Activated CD8-positive, alpha-beta memory T cell treated with anti-CD3 and anti-CD28 coated beads, Interleukin-2, amount 50 U/mL, for 24 hours (primary cell): ENCODE results near the gene ISOC2.
"Not testable (repeated sequence)": the region's sequence is repeated elsewhere in the genome, so short reads cannot be mapped to it uniquely, and the experiment has no call there.

Experiments
- DNase-seq: peaks from one replicate; pipeline ENCODE4 v3.0.0-alpha.2; 2020; ENCODE audit errors: extremely low read depth

ISOC2 gene

DNA sequence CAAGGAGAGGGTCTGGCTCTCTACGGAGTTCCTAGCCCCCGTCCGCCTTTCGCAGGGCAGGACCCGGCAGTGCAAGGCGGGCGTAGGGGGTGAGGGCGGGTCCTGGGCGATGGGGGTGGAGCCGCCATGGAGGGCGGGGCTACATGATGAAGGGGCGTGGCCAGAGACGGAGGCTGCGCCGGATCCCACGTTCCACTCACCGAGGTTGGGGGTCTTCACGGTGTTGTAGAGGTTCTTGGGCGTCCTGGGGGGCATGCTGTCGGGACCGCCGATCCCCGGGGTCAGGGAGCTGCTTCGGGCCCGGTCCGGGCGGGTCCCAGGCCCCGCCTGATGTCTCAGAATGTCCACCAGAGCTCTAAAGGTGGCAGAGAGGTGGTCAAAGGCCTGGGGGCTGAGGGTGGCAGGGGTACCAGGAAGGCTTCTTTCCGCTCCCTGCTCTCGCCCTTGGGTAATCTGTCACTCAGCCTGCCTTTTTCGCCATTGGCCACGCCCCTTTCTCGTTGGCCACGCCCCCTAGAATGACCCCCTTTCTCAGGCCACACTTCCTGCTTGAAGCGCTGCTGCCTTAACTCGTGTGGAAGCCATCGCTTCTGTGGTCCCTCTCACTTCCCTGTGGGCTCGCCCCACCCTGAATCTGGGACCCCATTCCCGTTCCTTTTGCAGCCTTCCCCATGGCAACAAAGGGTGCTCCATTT lies 20.9 kb downstream of the ISOC2 start:
- no peak for DNase-seq

DNA sequence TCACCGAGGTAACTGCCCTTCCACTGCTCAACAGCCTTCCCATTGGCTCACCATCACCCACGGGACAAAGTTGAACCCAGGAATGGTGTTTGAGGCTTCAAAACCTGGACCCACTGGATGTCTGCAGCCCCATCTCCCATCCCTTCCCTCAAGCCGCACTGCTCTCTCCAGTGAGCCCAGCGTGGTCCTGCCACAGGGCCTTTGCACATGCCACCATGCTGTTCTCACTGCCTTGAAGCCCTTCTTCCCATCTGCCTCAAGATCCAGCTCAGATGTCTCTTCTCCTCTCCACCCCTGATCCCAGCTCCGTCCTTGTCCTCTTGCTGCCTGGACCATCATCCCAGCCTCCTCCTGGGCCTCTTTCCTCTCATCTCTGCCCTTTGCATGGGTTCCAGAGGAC lies 22.4 kb downstream of the ISOC2 start:
- DNase-seq, result no peak

DNA sequence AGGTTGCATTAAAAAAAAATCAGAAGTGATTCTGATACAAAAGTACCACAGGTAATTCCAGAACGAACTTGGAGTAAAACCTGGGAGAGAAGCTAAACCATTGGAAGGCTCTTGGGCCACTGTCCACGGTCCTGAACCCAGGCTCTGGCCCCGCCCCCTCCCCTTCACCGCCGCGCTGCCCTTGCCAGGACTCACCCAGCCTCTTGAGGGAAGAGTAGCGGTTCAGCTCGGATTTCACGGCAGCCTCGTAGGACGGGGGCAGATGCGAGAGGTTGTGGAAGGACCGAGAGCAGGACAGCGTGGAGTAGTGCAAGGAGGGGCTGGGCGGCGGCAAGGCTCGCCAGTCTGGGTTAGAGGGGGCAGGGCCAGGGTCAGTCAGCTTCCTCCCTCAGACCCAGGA lies 24.0 kb downstream of the ISOC2 start:
- DNase-seq, result no peak

DNA sequence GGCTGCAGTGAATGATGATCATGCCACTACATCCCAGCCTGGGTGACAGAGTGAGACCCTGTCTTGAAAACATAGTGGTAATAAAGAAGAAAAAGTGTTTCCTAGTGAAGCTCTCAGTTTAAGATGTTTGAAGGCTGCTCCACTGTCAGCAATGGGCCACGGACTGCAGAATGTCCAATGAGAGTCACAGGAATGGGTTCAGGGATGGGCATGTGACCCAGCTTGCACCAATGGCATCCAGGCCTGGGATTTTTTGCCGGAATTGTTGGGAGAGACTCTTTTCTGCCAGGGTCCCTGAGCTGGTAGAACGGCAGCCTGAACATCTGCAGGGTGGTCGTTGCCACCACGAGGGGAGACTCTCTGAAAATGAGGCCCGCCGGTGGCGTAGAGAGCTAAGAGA lies 24.6 kb downstream of the ISOC2 start:
- no peak for DNase-seq

DNA sequence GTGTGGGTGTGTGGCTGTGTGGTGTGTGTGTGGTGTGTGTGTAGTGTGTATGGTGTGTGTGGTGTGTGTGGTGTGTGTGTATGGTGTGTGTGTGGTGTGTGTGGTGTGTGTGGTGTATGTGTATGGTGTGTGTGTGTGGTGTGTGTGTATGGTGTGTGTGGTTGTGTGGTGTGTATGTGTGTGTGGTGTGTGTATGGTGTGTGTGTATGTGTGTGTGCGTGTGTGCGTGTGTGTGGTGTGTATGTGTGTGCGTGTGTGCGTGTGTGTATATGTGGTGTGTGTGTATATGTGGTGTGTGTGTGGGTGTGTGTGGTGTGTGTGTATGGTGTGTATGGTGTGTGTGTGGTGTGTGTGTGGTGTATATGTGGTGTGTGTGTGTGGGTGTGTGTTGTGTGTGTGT lies 26.4 kb downstream of the ISOC2 start:
- no peak for DNase-seq

DNA sequence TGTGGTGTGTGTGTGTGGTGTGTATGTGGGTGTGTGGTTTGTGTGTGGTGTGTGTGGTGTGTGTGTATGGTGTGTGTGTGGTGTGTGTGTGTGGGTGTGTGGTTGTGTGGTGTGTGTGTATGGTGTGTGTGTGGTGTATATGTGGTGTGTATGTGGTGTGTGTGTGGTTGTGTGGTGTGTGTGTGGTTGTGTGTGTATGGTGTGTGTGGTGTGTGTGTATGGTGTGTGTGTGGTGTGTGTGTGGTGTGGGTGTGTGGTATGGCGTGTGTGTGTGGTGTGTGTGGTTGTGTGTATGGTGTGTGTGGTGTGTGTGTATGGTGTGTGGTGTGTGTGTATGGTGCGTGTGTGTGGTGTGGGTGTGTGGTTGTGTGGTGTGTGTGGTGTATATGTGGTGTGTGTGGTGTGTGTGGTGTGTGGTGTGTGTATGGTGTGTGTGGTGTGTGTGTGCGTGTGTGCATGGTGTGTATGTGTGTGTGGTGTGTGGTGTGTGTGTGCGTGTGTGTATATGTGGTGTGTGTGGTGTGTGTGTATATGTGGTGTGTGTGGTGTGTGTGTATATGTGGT lies 27.0 kb downstream of the ISOC2 start:
- no peak for DNase-seq

DNA sequence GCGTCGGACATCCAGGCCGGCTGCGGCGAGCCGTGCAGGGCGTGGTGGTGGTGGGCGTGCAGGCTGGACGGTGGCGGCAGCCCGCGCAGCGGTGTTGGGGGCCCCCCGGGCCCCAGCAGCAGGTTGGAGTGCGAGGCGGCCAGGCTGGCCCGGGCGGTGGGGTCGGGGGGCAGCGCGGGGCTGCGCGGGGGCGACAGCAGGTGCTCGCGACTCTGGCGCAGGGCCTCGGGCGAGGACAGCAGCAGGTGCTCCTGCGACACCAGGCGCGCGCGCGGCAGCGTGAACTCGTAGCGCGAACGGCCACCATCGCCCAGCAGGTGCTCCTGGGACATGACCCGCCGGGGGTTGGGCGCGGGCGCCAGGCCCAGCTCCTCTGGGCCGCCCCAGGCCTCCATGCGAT lies 28.1 kb downstream of the ISOC2 start:
- no peak for DNase-seq

DNA sequence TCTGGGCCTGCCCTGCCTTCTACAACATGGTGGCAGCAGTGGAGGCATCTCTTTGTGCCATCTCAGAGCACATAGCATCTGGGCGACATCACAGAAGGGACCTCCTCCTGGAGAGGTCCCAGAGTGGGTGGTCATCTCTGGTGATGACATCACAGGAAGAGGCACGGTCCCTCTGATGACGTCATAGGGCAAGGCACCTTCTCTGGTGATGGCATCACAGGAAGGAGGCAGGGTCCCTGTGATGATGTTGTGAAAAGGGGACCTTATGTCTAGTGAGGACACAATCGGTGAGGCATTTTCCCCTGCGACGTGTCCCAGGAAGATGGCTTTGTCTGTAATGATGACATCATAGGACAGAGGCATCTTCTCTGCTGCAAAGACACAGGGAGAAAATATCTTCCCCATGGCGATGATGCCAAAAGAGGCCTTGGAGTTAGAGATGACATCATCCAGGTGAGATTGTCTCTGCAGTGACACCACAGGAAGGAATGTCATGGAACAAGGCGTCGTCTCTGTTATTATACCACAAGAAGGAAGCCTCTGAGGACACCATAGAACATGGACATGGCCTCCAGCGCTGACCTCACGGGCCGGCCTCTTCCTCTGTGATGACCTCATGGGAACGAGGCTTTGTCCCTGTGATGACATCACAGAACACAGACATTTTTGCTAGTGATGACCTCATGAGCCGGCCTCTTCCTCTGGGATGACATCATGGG lies 29.0 kb downstream of the ISOC2 start:
- DNase-seq, result no peak

DNA sequence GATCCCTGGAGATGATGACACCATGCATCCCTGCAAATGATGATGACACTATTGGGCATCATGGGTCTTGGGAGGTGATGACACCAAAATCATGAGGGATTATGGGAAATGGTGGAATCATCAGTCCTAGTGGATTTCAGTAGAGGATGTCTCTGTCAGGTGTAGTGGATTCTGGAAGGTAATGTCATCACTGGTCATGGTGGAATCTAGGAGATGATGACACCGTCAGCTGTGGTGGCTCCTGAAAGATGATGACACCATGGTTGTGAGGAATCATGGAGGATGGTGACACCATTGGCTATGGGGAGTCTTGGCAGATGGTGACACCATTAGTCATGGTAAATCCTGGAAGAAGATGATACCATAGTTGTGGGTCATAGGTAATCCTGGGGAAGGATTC lies 30.3 kb downstream of the ISOC2 start:
- DNase-seq, result no peak

DNA sequence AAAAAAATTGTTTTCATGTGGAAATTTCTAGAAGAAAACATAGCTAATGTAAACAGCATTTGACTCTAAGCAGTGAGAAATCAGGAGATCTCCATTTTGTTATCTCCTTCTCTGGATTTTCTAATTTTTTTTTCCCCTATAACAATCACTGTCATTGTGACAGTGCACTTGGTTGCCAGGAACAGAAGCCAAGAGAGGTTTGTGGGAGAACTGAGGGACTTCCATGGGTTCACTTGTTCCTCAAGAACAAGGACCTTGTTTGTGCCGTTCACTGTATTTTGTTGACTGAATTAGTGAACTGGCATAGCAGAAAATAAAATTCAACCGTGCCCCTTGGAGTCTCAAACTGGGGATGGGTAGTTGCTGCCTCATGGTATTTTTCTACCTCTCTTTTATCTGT lies 35.4 kb downstream of the ISOC2 start:
- no peak for DNase-seq

DNA sequence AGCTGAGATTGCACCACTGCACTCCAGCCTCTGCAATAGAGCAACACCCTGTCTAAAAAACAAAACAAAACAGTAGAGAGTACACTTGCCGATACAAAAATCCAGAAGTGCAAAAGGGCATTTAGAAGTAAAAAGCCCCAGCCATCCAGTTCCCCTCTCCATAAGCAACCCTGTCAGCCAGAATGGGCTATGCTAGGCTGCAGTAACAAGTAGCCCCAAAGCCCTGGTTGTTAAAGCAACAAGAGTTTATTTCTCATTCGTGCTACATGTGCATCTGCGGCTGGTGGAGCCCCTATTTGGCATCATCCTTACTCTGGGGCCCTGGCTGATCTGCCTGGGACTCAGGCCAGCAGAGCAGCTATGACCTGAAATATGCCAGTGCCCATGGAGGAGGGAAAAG lies 36.9 kb downstream of the ISOC2 start:
- no peak for DNase-seq

DNA sequence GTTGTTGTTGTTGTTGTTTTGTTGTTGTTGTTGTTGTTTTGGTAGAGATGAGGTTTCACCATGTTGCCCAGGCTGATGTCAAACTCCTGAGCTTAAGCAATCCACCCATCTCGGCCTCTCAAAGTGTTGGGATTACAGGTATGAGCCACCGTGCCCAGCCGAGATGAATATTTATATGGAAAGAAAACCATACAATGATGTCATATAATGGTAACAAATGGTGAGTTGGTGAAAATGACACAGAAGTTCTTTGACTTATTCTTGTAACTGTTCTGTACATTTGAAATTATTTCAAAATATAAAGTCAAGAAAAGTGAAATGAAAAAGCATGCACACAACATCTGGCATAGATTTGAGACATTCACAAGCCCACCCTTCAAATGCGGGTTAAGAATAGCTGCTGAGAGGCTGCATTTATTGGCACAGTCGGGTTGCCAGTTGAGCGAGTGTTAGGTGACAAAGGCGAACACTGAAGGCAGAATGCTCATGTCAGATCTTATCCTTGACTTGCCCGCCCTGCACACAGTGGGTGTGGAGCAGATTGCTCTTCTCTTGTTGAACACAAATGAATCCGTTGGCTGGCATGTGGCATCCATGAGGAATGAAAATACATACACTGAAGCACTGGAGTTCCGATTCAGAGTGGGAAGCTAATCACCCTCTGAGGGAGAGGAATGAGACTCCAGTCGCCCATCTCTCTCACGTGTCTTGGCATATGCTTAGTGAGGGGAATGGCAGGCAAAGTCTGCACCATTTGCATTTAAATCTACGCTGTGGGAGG lies 38.0 kb downstream of the ISOC2 start:
- no peak for DNase-seq

DNA sequence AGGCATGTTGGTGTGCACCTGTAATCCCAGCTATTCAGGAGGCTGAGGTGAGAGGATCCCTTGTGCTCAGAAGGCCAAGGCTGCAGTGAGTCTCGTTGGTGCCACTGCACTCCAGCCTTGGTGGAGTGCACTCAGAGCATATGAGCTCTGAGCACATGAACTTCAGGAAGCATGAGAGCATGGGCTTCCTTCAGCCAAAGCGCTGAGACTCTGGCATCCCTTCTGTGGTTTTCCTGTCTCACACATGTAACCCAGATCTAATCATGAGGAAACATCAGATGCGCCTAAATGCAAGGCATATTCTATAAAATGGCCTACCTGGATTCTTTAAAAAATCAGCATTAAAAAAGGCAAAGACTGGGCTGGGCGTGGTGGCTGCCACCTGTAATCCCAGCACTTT lies 40.2 kb downstream of the ISOC2 start:
- DNase-seq, result not testable (repeated sequence)

DNA sequence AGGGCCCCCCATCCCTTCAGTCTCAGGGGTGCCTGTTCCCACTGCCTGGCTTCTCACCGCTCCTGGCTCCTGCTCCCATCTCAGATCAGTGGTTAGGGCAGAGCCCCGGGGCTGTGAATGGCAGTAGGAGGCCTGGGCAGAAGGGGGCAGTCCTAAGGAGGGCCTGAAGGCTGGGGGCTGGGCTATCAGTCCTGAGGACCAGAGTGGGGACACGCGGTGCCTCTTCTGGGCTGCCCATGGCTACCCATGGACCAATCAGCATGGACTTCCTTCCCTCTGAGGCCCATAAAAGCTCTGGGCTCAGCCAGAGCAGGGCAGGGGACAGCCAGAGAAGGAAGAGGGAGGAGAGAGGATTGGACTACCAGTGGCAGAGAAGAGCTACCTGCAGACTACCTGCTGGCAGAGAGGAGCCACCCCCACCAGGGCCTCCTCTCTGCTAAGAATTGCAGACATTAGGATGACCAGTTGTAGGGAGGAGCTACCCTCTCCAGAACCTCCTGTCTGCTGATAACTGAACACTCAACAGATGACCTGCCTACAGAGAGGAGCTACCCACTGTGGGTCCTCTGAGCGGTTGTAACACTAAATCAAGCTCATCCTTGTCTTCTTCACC lies 41.7 kb downstream of the ISOC2 start:
- no peak for DNase-seq

DNA sequence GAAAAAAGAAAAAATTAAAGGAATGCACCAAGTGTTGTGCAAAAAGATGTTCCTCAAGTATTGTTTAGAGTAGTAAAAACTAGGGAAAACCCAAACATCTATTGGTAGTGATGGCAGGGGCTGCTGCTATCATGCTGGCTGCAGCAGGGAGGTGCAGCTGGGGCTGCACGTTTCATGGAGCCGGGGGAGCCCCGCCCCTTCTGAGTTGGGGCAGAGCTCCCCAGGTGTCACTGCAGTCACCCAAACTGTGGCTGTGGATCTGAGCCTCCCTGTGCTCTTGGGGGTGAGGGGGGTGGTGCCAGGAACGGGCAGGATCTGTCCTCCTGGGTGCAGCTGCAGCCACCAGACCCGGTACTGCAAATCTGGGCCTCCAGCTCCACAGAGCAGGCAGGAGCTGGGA lies 42.3 kb downstream of the ISOC2 start:
- no peak for DNase-seq

DNA sequence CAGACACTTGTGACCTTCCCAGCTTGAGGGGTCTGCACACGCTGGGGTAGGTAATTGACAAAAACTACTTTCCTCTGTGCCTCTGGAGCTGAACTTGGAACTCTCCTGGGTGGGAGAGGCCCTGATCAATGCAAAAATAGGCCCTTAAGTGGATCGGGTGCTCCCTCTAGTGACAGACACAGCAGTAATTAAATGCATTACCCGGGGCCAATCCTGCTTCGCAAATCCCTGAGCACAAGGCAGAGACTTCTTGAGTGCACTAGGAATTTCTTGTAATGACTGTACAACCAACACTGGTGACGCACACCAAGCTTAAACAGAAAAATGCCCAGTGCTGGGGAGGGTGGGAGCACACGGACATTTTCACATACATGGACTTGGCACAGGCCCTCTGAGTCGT lies 43.3 kb downstream of the ISOC2 start:
- no peak for DNase-seq

DNA sequence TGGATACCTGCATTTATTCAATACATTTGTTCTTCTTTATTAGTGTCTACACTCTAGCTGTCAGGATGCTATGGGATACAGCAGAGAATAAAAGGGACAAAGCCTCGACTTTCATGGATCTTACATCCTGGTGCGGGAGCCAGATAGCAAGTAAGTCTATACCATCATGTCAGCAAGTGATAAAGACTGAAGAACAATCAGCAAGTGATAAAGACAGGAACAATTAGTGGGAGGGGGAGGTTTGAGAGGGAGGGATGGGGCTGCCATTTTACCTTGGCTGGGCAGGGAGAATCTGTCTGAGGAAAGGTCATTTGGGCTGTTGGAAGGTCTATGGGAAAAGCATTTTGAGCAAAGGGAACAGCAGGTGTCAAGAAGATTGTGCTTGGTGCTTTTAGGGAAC lies 51.3 kb downstream of the ISOC2 start:
- no peak for DNase-seq

DNA sequence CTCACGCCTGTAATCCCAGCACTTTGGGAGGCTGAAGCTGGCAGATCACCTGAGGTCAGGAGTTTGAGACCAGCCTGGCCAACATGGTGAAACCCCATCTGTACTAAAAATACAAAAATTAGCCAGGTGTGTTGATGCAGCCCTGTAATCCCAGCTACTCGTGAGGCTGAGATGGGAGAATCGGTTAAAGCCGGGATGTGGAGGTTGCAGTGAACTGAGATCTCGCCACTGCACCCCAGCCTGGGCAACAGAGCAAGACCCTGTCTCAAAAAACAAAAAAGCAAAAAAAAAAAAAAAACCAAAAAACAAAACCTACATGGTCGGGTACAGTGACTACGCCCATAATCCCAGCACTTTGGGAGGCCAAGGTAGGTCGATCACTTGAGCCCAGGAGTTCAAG lies 52.3 kb downstream of the ISOC2 start:
- DNase-seq, result not testable (repeated sequence)

DNA sequence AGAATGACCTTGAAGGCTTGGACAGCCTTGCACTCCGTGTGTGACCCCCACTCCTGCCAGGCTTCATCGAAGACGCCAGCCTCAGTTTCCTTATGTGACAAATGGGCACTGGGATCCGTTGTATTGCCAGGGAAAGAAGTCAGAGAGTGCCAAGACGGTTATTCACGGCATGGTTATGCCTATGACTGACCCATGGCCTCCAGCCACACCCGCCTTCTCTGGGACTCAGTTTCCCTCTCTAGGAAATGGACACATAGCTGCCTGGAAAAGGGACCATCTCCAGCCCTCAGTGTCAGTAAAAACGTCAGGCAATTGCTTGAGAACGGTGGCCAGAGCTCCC lies 52.9 kb downstream of the ISOC2 start:
- no peak for DNase-seq

DNA sequence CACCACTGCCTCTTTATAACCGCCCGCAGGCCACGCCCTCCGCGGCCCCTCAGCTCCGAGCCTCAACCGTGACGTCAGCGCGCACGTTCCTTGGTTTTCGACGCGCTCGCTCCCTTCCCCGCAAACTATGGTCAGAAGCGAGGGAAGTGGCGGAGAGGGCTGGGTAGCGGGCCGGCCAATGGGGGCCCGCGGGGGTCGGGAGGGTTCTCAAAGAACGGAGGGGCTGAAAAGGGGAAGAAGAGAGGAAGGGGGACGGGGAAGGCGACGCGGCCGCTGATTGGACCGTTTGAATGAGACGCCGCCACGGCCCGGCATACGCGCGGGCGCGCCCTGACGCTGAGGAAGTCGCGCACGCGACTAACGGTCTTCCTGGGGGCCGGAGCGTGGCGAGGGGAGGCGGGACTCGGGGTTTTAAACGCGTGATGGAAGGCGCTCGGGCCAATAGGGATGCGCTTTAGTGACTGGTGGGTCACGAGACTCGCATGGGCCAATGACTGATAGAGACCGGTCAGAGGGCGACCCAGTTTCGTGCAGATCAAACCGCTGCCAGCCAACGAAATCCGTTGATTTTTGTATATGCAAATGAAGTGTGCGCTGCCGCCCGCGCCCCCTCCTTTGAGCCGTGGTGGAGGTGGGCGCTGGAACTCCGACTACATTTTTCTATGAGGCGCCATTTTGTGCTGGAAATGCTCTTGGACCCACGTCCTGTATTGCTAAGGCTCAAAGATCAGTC lies 53.5 kb downstream of the ISOC2 start:
- peak; percentile 92 for DNase-seq

DNA sequence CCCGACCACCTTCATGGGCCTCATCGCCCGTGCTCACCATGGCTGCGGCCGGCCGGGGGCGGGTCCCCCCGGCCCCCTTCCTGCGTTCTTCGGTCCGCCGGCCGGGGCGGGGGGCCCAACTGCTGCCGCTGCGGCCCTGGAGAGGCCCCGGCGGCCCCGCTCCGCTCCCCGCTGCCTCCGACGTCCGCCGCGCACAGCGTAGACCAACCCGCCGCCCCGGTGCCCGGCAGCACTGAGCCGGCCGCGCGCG lies 54.0 kb downstream of the ISOC2 start, which contains the start of gene UBE2S:
Gene UBE2S, minus strand, starts transcription at position 239 of the 250 bp plus-strand sequence. Its CDS starts 199 bp downstream, at position 40.
- not testable (repeated sequence) for DNase-seq
